Endothelial cell of umbilical vein (primary cell): ENCODE measurements around the gene SGCD. TPM values are rescaled to one million over a fixed set of nuclear protein-coding genes. Genes with fewer than 3 reads are reported as not detected.

ENCODE experiments used
- BruUV-seq: library from RNA; stranded (reverse); fragments of 400-500 nt; replicated peaks from 2 replicates; lab custom pipeline; 2021; lab: Mats Ljungman, UMichigan
- CTCF ChIA-PET: fragments of 300-600, 350-600 bp; sonication (Branson Sonifier 250); formaldehyde crosslinking; loops from one replicate; lab custom pipeline; 2021; ENCODE audit warnings: antibody characterized with exemption, inconsistent platforms; lab: Charles Lee
- POLR2A ChIA-PET: fragments of 300-600, 350-600 bp; sonication (Branson Sonifier 250); formaldehyde crosslinking; loops from one replicate; lab custom pipeline; 2021; ENCODE audit warnings: antibody characterized with exemption, inconsistent platforms; lab: Charles Lee
- DNase-seq: peaks from one replicate; pipeline ENCODE4 v3.0.0-alpha.2; 2011; ENCODE audit warnings: low read depth, low spot score
- FAIRE-seq: peaks from 2 replicates; lab custom pipeline; 2011; peaks lifted over from hg19 to GRCh38; lab: Jason Lieb, UNC
- H2AFZ ChIP-seq: 2 replicates; pipeline ENCODE4 v1.6.0; 2012; ENCODE audit warnings: low read depth, low read length, control low read depth, inconsistent platforms
- H3K27ac ChIP-seq: 2 replicates; pipeline ENCODE4 v1.5.1; 2011; ENCODE audit warnings: low read depth, mild to moderate bottlenecking, control low read depth, low read length, moderate library complexity; ENCODE audit not compliant: insufficient read depth
- H3K27me3 ChIP-seq, 2 experiments: 2 replicates each; pipeline versions ENCODE4 v1.6.0 to v1.6.1; 2011; ENCODE audit warnings: low read length in 2 of 2, mixed read lengths in 1 of 2; ENCODE audit not compliant: control insufficient read depth in 2 of 2, insufficient read depth in 2 of 2
- H3K36me3 ChIP-seq, 2 experiments: 2 replicates in 1 of 2; 3 replicates in 1 of 2; pipeline ENCODE4 v1.5.1; 2011; ENCODE audit warnings: low read length in 2 of 2, mild to moderate bottlenecking in 1 of 2, moderate library complexity in 1 of 2; ENCODE audit not compliant: control insufficient read depth in 2 of 2, insufficient read depth in 2 of 2; ENCODE audit errors: extremely low read depth in 1 of 2
- H3K4me1 ChIP-seq: 3 replicates; pipeline ENCODE4 v1.5.1; 2011; ENCODE audit warnings: mild to moderate bottlenecking, low read length; ENCODE audit not compliant: control insufficient read depth, insufficient read depth; ENCODE audit errors: extremely low read depth
- H3K4me2 ChIP-seq: 2 replicates; pipeline ENCODE4 v1.6.1; 2011; ENCODE audit warnings: low read length, control low read depth, mixed read lengths; ENCODE audit not compliant: insufficient read depth
- H3K4me3 ChIP-seq, 3 experiments: fragments of 200-600 bp in 1 of 3; sonication (generic), shearing (Covaris generic) in 1 of 3; replicated peaks in 1 of 3; 2 replicates each; pipeline ENCODE4 v1.5.1; 2011 to 2016; ENCODE audit warnings: control low read depth in 3 of 3, low read length in 3 of 3, mild to moderate bottlenecking in 2 of 3, inconsistent platforms in 1 of 3, low read depth in 1 of 3, moderate library complexity in 1 of 3; ENCODE audit not compliant: insufficient read depth in 1 of 3
- H3K79me2 ChIP-seq: 2 replicates; pipeline ENCODE4 v1.6.0; 2012; ENCODE audit warnings: low read length, inconsistent platforms; ENCODE audit not compliant: control insufficient read depth, insufficient read depth
- H3K9ac ChIP-seq: replicated peaks from 2 replicates; pipeline ENCODE3; 2011; ENCODE audit warnings: low read length, control low read depth; ENCODE audit not compliant: insufficient read depth; ENCODE audit errors: extremely low read depth
- H3K9me1 ChIP-seq: replicated peaks from 3 replicates; pipeline ENCODE4 v1.6.0; 2011; ENCODE audit warnings: mild to moderate bottlenecking, low read length; ENCODE audit not compliant: control insufficient read depth, insufficient read depth; ENCODE audit errors: extremely low read depth
- H3K9me3 ChIP-seq: replicated peaks from 2 replicates; pipeline ENCODE4 v1.5.1; 2012; ENCODE audit warnings: low read length, inconsistent platforms; ENCODE audit not compliant: control insufficient read depth, insufficient read depth
- H4K20me1 ChIP-seq: replicated peaks from 2 replicates; pipeline ENCODE3; 2011; ENCODE audit warnings: mild to moderate bottlenecking, low read length; ENCODE audit not compliant: control insufficient read depth, insufficient read depth; ENCODE audit errors: extremely low read depth
- CTCF ChIP-seq, 2 donors: IDR thresholded peaks; 1 replicate in 1 of 2; 2 replicates in 1 of 2; pipeline ENCODE4 v1.5.1; 2011; ENCODE audit warnings: low read length in 2 of 2, mild to moderate bottlenecking in 2 of 2, moderate library complexity in 2 of 2, control low read depth in 1 of 2, inconsistent platforms in 1 of 2, low read depth in 1 of 2; ENCODE audit not compliant: insufficient read depth in 1 of 2; ENCODE audit errors: extremely low read depth in 1 of 2
- EZH2 ChIP-seq: IDR thresholded peaks from 2 replicates; pipeline ENCODE4 v1.6.1; 2012; ENCODE audit warnings: borderline replicate concordance, low read depth, mild to moderate bottlenecking, moderate library complexity, low read length, inconsistent platforms; ENCODE audit not compliant: severe bottlenecking
- FOS ChIP-seq: IDR thresholded peaks from 2 replicates; pipeline ENCODE4 v1.6.1; 2011; ENCODE audit warnings: mild to moderate bottlenecking, low read length, moderate library complexity, borderline replicate concordance; ENCODE audit not compliant: insufficient read depth
- GATA2 ChIP-seq: IDR thresholded peaks from 2 replicates; pipeline ENCODE4 v1.7.0; 2011; ENCODE audit warnings: low read depth, mild to moderate bottlenecking, moderate library complexity, mixed read lengths, low read length; ENCODE audit not compliant: insufficient read length, insufficient read depth
- JUN ChIP-seq: IDR thresholded peaks from 2 replicates; pipeline ENCODE4 v1.6.1; 2011; ENCODE audit warnings: borderline replicate concordance, low read depth; ENCODE audit not compliant: insufficient read length, insufficient read depth
- MAX ChIP-seq: IDR thresholded peaks from 2 replicates; pipeline ENCODE4 v1.6.1; 2011; ENCODE audit not compliant: insufficient read depth, insufficient read length
- MYC ChIP-seq: IDR thresholded peaks from one replicate; pipeline ENCODE4 v1.6.1; 2011; ENCODE audit warnings: mild to moderate bottlenecking, low read depth, low read length
- POLR2A ChIP-seq: IDR thresholded peaks from 2 replicates; pipeline ENCODE4 v1.6.1; 2012; ENCODE audit warnings: low read depth, mild to moderate bottlenecking, control low read depth, low read length
- POLR2AphosphoS5 ChIP-seq: IDR thresholded peaks from 2 replicates; pipeline ENCODE4 v1.6.1; 2012; ENCODE audit warnings: low read depth, mild to moderate bottlenecking, control low read depth, low read length, moderate library complexity; ENCODE audit not compliant: insufficient read depth
- dilution Hi-C: fragments of 300-500 bp; cut with MboI; formaldehyde crosslinking; loops from one replicate; pipeline ENCODE4 v1.15.0; 2019; ENCODE audit warnings: low sequenced_read_pairs; ENCODE audit not compliant: extremely low pct_ligation_motif_present
- intact Hi-C: fragments of 100-400 bp; cut with micrococcal nuclease; formaldehyde crosslinking; loops from one replicate; pipeline ENCODE4 v1.10.0; 2022
- polyA plus RNA-seq, 4 experiments: library from polyadenylated mRNA; depleted of rRNA in 3 of 4; stranded (reverse) in 3 of 4; unstranded in 1 of 4; fragments of >200 nt; gene quantifications; 2 replicates each; pipeline versions ENCODE4 v1.2.1 to v1.2.3, GENCODE V29; 2011 to 2012; ENCODE audit warnings: missing spikeins in 1 of 4
- total RNA-seq: library from RNA; stranded (reverse); gene quantifications from 2 replicates; pipeline ENCODE4 v1.2.3, GENCODE V29; 2021

SGCD gene
- total and polyA plus RNA-seq, 2 donors (not counting 3 experiments of a cell fraction or from before 2014, with no cell fraction given): not detected

GRCh38 chr5:156367597-156367996 lies 40.6 kb downstream of the SGCD start:
- H3K4me3 ChIP-seq: no peak overlapping the region
- intact Hi-C loops: no loop called here
- H3K79me2 ChIP-seq: no peaks in the 10 kb centered on the region
- H3K9me3 ChIP-seq: peaks cover 4% of the 10 kb centered on the region
- ChIA-PET CTCF (no interaction called here), POLR2A (no interaction called here)
- no peak overlapping the region for H3K27ac ChIP-seq
- H3K36me3 ChIP-seq: no peaks in the 10 kb centered on the region
- no peak overlapping the region for H3K9ac ChIP-seq
- no peaks in the 10 kb centered on the region for H4K20me1 ChIP-seq
- no peak for FAIRE-seq
- no TSS peak for BruUV-seq
- no peak overlapping the region for H2AFZ ChIP-seq
- TF ChIP-seq MYC: no peak
- TF ChIP-seq POLR2A: no peak
- no peak overlapping the region for H3K4me2 ChIP-seq
- H3K4me1 ChIP-seq: no peaks in the 10 kb centered on the region
- no peaks in the 10 kb centered on the region for H3K27me3 ChIP-seq
- no peaks in the 10 kb centered on the region for H3K9me1 ChIP-seq
- DNase-seq: no peak
- dilution Hi-C loops: no loop called here

GRCh38 chr5:156375895-156376495 lies 49.0 kb downstream of the SGCD start:
- intact Hi-C loops (no loop called here), dilution Hi-C loops (no loop called here)
- no TSS peak for BruUV-seq
- Histone ChIP-seq H3K27me3 (no peaks in the 10 kb centered on the region), H3K79me2 (no peaks in the 10 kb centered on the region), H4K20me1 (no peaks in the 10 kb centered on the region), H3K9me1 (no peaks in the 10 kb centered on the region), H2AFZ (no peak overlapping the region), H3K36me3 (no peaks in the 10 kb centered on the region), H3K4me1 (no peaks in the 10 kb centered on the region), H3K9me3 (peaks cover 4% of the 10 kb centered on the region), H3K4me3 (no peak overlapping the region), H3K4me2 (no peak overlapping the region), H3K27ac (no peak overlapping the region), H3K9ac (no peak overlapping the region)
- DNase-seq: no peak
- TF ChIP-seq JUN (no peak), MYC (no peak), MAX (no peak), CTCF (IDR thresholded peaks at IDR 0.05; ENCODE audit: extremely low read depth in 1 of 2, insufficient read depth in 1 of 2, low read depth in 1 of 2, low read length in 2 of 2) (no peak), GATA2 (no peak), POLR2A (no peak), EZH2 (no peak), FOS (no peak), POLR2AphosphoS5 (no peak)
- ChIA-PET CTCF (no interaction called here), POLR2A (no interaction called here)
- FAIRE-seq: no peak
